IgD-negative memory B cell (primary cell): ENCODE measurements around the gene KATNB1. TPM values are rescaled to one million over a fixed set of nuclear protein-coding genes. Genes with fewer than 3 reads are reported as not detected.
"Not testable (repeated sequence)": the region's sequence is repeated elsewhere in the genome, so short reads cannot be mapped to it uniquely, and the experiment has no call there.

ENCODE experiments used
- H3K27ac Mint-ChIP-seq, 3 donors: one replicate each; pipeline ENCODE4 v1.8.0; 2020 to 2022; ENCODE audit warnings: mild to moderate bottlenecking in 3 of 3, mixed read lengths in 3 of 3, moderate library complexity in 1 of 3
- H3K27me3 Mint-ChIP-seq: one replicate; pipeline ENCODE4 v1.8.0; 2021; ENCODE audit warnings: mixed read lengths
- H3K36me3 Mint-ChIP-seq: one replicate; pipeline ENCODE4 v1.8.0; 2020; ENCODE audit warnings: mild to moderate bottlenecking, mixed read lengths
- H3K4me1 Mint-ChIP-seq, 3 donors: one replicate each; pipeline ENCODE4 v1.8.0; 2020 to 2022; ENCODE audit warnings: mixed read lengths in 3 of 3, mild to moderate bottlenecking in 1 of 3
- H3K4me3 Mint-ChIP-seq, 4 donors: one replicate each; pipeline ENCODE4 v1.8.0; 2020 to 2022; ENCODE audit warnings: mild to moderate bottlenecking in 4 of 4, mixed read lengths in 4 of 4, moderate library complexity in 3 of 4
- H3K9me3 Mint-ChIP-seq, 3 donors: one replicate each; pipeline ENCODE4 v1.8.0; 2020 to 2021; ENCODE audit warnings: mixed read lengths in 3 of 3, mild to moderate bottlenecking in 1 of 3
- polyA plus RNA-seq: library from polyadenylated mRNA; unstranded; fragments of 300-500 nt; fragmentation: Illumina TruSeq; gene quantifications from one replicate; pipeline ENCODE4 v1.2.3, GENCODE V29; 2021

Gene KATNB1
- polyA plus RNA-seq, 1 donor from 2014 or later, result 16.6 TPM

- no peaks in the 10 kb centered on the region for H3K36me3 Mint-ChIP-seq
- H3K27me3 Mint-ChIP-seq, result no peaks in the 10 kb centered on the region
- H3K27ac Mint-ChIP-seq, result no peak overlapping the region
- H3K4me1 Mint-ChIP-seq, result no peaks in the 10 kb centered on the region
- H3K9me3 Mint-ChIP-seq, result no peaks in the 10 kb centered on the region
- no peak overlapping the region for H3K4me3 Mint-ChIP-seq
These were observed 35.7 kb downstream of the KATNB1 start for GRCh38 chr16:57771141-57771785.

- Mint-ChIP-seq H3K27me3 (no peaks in the 10 kb centered on the region), H3K9me3 (no peaks in the 10 kb centered on the region), H3K4me3 (no peak overlapping the region), H3K4me1 (no peaks in the 10 kb centered on the region), H3K36me3 (no peaks in the 10 kb centered on the region), H3K27ac (no peak overlapping the region)
These were observed 37.4 kb downstream of the KATNB1 start for GRCh38 chr16:57773019-57773418.

GRCh38 chr16:57773655-57774295 lies 38.2 kb downstream of the KATNB1 start:
- H3K27me3 Mint-ChIP-seq, result no peaks in the 10 kb centered on the region
- no peaks in the 10 kb centered on the region for H3K36me3 Mint-ChIP-seq
- H3K9me3 Mint-ChIP-seq, result no peaks in the 10 kb centered on the region

GRCh38 chr16:57774705-57775285 lies 39.2 kb downstream of the KATNB1 start:
- Mint-ChIP-seq H3K9me3 (no peaks in the 10 kb centered on the region), H3K4me1 (no peaks in the 10 kb centered on the region), H3K27me3 (no peaks in the 10 kb centered on the region), H3K27ac (no peak overlapping the region), H3K4me3 (no peak overlapping the region), H3K36me3 (no peaks in the 10 kb centered on the region)

More at GRCh38 chr16:57773655-57774295, 38.2 kb downstream of the KATNB1 start:
- Mint-ChIP-seq H3K4me3 (no peak overlapping the region), H3K27ac (no peak overlapping the region), H3K4me1 (no peaks in the 10 kb centered on the region)

- H3K36me3 Mint-ChIP-seq, result no peaks in the 10 kb centered on the region
- H3K9me3 Mint-ChIP-seq, result no peaks in the 10 kb centered on the region
- no peak overlapping the region for H3K4me3 Mint-ChIP-seq
- H3K27me3 Mint-ChIP-seq, result no peaks in the 10 kb centered on the region
- no peak overlapping the region for H3K27ac Mint-ChIP-seq
- no peaks in the 10 kb centered on the region for H3K4me1 Mint-ChIP-seq
These were observed 40.3 kb downstream of the KATNB1 start for GRCh38 chr16:57775661-57776469.

- Mint-ChIP-seq H3K36me3 (no peaks in the 10 kb centered on the region), H3K4me3 (no peak overlapping the region), H3K4me1 (peaks cover 0 to 2% (median 0%) of the 10 kb centered on the region in 3 donors), H3K9me3 (no peaks in the 10 kb centered on the region), H3K27me3 (peaks cover 2% of the 10 kb centered on the region), H3K27ac (no peak overlapping the region)
These were observed 43.1 kb downstream of the KATNB1 start for GRCh38 chr16:57778658-57779057.

GRCh38 chr16:57779836-57780235 lies 44.3 kb downstream of the KATNB1 start:
- not testable (repeated sequence) for H3K36me3 Mint-ChIP-seq, H3K27ac Mint-ChIP-seq, H3K4me1 Mint-ChIP-seq, H3K9me3 Mint-ChIP-seq, H3K4me3 Mint-ChIP-seq, H3K27me3 Mint-ChIP-seq

- Mint-ChIP-seq H3K27ac (no peak overlapping the region), H3K36me3 (peaks cover 1% of the 10 kb centered on the region), H3K27me3 (peaks cover 5% of the 10 kb centered on the region), H3K9me3 (no peaks in the 10 kb centered on the region), H3K4me1 (peaks cover 0 to 2% (median 0%) of the 10 kb centered on the region in 3 donors), H3K4me3 (no peak overlapping the region)
These were observed 45.8 kb downstream of the KATNB1 start for GRCh38 chr16:57781349-57781740.

- H3K27me3 Mint-ChIP-seq, result peaks cover 5% of the 10 kb centered on the region
- peaks cover 0 to 2% (median 0%) of the 10 kb centered on the region in 3 donors for H3K4me1 Mint-ChIP-seq
- H3K27ac Mint-ChIP-seq, result no peak overlapping the region
- peaks cover 1% of the 10 kb centered on the region for H3K36me3 Mint-ChIP-seq
- H3K4me3 Mint-ChIP-seq, result no peak overlapping the region
- no peaks in the 10 kb centered on the region for H3K9me3 Mint-ChIP-seq
These were observed 46.4 kb downstream of the KATNB1 start for GRCh38 chr16:57781741-57782606.

GRCh38 chr16:57782607-57783055 lies 47.1 kb downstream of the KATNB1 start:
- H3K9me3 Mint-ChIP-seq, H3K36me3 Mint-ChIP-seq, H3K4me3 Mint-ChIP-seq, H3K27ac Mint-ChIP-seq, H3K27me3 Mint-ChIP-seq, H3K4me1 Mint-ChIP-seq: not testable (repeated sequence)

GRCh38 chr16:57783116-57783515 lies 47.5 kb downstream of the KATNB1 start:
- peaks cover 5% of the 10 kb centered on the region for H3K27me3 Mint-ChIP-seq
- H3K4me1 Mint-ChIP-seq, result peaks cover 0 to 2% (median 0%) of the 10 kb centered on the region in 3 donors
- no peak overlapping the region for H3K27ac Mint-ChIP-seq
- peaks cover 1% of the 10 kb centered on the region for H3K36me3 Mint-ChIP-seq
- H3K9me3 Mint-ChIP-seq, result no peaks in the 10 kb centered on the region
- no peak overlapping the region for H3K4me3 Mint-ChIP-seq

- peaks cover 1% of the 10 kb centered on the region for H3K36me3 Mint-ChIP-seq
- H3K27ac Mint-ChIP-seq, result no peak overlapping the region
- no peak overlapping the region for H3K4me3 Mint-ChIP-seq
- H3K4me1 Mint-ChIP-seq, result peaks cover 0 to 2% (median 0%) of the 10 kb centered on the region in 3 donors
- H3K27me3 Mint-ChIP-seq, result peaks cover 5% of the 10 kb centered on the region
- no peaks in the 10 kb centered on the region for H3K9me3 Mint-ChIP-seq
These were observed 48.3 kb downstream of the KATNB1 start for GRCh38 chr16:57783883-57784282.

GRCh38 chr16:57784334-57784733 lies 48.8 kb downstream of the KATNB1 start:
- H3K27me3 Mint-ChIP-seq, result peaks cover 5% of the 10 kb centered on the region
- H3K4me3 Mint-ChIP-seq, result no peak overlapping the region
- peaks cover 1% of the 10 kb centered on the region for H3K36me3 Mint-ChIP-seq
- H3K9me3 Mint-ChIP-seq, result no peaks in the 10 kb centered on the region
- H3K27ac Mint-ChIP-seq, result no peak overlapping the region
- H3K4me1 Mint-ChIP-seq, result peaks cover 0 to 2% (median under 1%) of the 10 kb centered on the region in 3 donors

- Mint-ChIP-seq H3K9me3 (no peaks in the 10 kb centered on the region), H3K27me3 (peaks cover 7% of the 10 kb centered on the region), H3K27ac (no peak overlapping the region), H3K4me1 (peaks cover 0 to 2% (median 2%) of the 10 kb centered on the region in 3 donors), H3K36me3 (peaks cover 1% of the 10 kb centered on the region), H3K4me3 (no peak overlapping the region)
These were observed 49.8 kb downstream of the KATNB1 start for GRCh38 chr16:57785385-57785784.
